ENCODE results near the gene HAUS8. TPM values are rescaled to one million over a fixed set of nuclear protein-coding genes. Genes with fewer than 3 reads are reported as not detected.

The HAUS8 gene
- total RNA-seq, 1 donor from 2014 or later, result 20.5 TPM

DNA sequence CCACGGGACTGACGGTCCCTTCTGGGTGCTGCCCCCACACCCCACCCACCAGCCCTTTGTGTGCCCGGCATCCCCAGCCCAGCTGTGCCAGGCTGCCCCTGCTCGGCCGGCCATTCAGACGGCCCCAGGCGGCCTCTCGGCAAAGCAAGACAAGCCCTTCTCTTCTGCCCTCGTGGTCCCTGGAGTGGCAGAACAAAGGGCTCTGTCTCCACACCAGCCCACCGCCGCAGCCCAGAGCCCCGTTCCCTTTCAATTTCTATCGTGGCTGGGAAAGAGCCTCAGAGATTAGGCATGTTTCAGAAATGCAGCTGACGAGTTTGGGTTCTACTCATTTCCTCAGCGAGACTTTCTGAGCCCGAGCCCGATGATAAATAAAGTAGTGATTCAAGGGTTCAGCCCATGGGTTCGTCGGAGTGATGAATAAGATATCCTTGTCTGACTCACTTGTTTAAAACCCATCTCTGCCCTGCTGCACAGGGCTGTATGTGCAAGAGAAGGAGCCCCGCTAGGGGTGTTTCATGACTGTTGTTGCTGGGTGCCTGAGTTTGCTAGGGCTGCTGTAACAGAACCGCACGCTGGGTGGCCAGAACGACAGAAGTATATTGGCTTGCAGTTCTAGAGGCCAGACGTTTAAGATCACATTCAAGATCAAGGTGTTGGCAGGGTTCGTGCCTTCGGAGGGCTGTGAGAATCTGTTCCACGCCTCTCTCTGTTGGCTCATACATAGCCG, 4.6 kb upstream of the HAUS8 start:
- TF ChIP-seq CTCF (conservative IDR thresholded peaks at IDR 0.05; ENCODE audit: low read depth, low read length), result peak; percentile 44
- H3K4me3 ChIP-seq (ENCODE audit: low read depth, low read length), result peak overlapping the region; percentile 40
- peak; percentile 63 for DNase-seq (ENCODE audit: low read depth)

GRCh38 chr19:17078920-17079709, 3.9 kb upstream of the HAUS8 start:
- no peak for DNase-seq (ENCODE audit: low read depth)
- no peak for TF ChIP-seq CTCF (conservative IDR thresholded peaks at IDR 0.05; ENCODE audit: low read depth, low read length)
- peak overlapping the region; percentile 40 for H3K4me3 ChIP-seq (ENCODE audit: low read depth, low read length)

DNA sequence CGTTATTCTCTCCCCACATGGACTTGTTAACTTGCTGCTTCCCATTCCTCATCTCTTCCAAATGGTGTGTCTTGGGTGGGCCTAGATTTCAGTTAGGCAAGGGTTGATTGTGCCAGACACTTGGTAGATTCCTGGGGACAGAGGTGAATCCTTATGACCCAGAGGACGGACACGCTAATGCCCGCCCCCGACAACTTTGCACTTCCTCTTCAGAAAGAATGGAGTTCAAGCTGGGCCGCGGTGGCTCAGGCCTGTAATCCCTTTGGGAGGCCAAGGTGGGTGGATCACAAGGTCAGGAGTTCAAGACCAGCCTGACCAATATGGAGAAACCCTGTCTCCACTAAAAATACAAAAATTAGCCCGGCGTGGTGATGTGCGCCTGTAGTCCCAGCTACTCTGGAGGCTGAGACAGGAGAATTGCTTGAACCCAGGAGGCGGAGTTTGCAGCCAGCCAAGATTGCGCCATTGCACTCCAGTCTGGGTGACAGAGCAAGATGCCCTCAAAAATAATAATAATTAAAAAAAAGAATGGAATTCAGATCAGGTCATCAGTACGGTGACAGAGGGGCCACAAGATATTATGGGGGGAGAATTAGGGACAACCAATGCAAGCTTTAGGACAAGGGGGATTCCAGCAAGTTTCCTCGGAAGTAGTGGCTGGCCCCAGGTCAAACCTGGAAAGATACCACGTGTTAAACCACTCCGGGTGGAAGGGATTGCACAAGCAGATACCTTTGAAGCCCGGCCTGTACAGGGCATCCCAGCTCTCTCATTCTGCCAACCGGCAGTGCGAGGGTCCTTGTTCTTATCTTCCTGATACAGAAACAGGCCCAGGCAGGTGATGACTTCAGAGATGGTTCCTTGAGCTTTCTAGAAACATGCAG, 3.0 kb upstream of the HAUS8 start:
- no peak overlapping the region for H3K4me3 ChIP-seq (ENCODE audit: low read depth, low read length)
- no peak for DNase-seq (ENCODE audit: low read depth)
- no peak for TF ChIP-seq CTCF (conservative IDR thresholded peaks at IDR 0.05; ENCODE audit: low read depth, low read length)

DNA sequence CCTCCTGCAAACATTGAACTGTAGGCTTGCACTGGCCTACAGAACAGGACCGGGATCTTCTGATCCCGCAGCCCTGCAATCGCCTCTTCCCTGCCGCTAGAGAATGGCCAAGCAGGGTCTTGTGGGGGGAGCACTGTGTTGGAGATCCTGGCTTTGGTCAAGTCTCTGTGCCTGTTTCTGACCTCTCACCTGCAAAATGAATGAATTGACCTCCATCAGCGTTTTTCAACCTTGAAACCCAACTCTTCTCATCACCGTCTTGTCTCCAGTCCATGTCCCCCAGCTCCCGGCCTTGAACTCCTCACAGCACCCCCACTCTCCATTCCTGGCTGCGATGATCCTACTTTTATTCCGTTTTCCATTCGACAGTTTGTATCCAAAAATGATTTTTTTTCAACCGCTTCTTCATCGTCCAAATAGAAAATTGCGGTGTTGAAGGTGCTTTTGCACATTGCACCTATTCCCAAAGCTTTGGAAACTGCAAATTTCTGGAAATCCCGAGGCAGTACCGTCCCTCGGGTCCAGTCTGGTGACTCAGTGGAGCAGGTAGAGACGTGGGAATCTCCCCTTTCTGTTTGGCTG, 2.3 kb upstream of the HAUS8 start:
- H3K4me3 ChIP-seq (ENCODE audit: low read depth, low read length), result no peak overlapping the region
- DNase-seq (ENCODE audit: low read depth), result no peak

DNA sequence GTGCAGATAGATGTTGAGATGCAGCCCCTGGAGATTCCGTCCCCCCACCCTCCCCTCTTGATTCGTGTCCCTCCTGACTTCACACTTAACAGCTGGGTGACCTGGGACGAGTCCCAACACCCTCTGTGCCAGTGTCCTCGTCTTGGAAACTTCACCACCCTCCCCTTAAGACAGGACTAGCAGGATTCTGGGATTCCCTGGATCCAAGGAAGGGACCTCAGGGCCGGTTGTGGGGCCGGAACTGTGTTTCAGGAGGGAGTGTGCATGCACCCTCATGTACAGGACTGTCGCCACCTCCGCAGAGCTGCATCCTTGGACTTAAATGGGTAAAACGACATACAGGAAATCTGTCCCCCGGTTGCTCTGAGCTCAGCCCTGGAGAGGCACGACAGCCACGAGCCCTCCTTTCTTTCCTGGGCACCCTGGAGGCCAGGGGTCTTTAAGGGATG, 1.3 kb upstream of the HAUS8 start:
- no peak for TF ChIP-seq CTCF (conservative IDR thresholded peaks at IDR 0.05; ENCODE audit: low read depth, low read length)
- DNase-seq (ENCODE audit: low read depth), result no peak
- H3K4me3 ChIP-seq (ENCODE audit: low read depth, low read length), result peak overlapping the region; percentile 84

More for the DNA sequence above, 2.3 kb upstream of the HAUS8 start:
- TF ChIP-seq CTCF (conservative IDR thresholded peaks at IDR 0.05; ENCODE audit: low read depth, low read length), result no peak

GRCh38 chr19:17075864-17076542, 751 bp upstream of the HAUS8 start:
- no peak for TF ChIP-seq CTCF (conservative IDR thresholded peaks at IDR 0.05; ENCODE audit: low read depth, low read length)
- H3K4me3 ChIP-seq (ENCODE audit: low read depth, low read length), result peak overlapping the region; percentile 84
- DNase-seq (ENCODE audit: low read depth), result no peak

All from epithelial cell of proximal tubule (primary cell).